Small intestine (tissue), 7 donors: Measurements from ENCODE around the gene NIPSNAP2. TPM values are rescaled to one million over a fixed set of nuclear protein-coding genes. Genes with fewer than 3 reads are reported as not detected.
"Not testable (repeated sequence)": the region's sequence is repeated elsewhere in the genome, so short reads cannot be mapped to it uniquely, and the experiment has no call there.

ENCODE experiments used
- DNase-seq, 2 donors: peaks; one replicate each; pipeline versions ENCODE4 v3.0.0 to v3.0.0-alpha.2; 2013
- FAIRE-seq: peaks from 2 replicates; lab custom pipeline; 2012; peaks lifted over from hg19 to GRCh38; lab: Jason Lieb, UNC
- H3K27ac ChIP-seq, 3 donors: one replicate each; pipeline ENCODE4 v1.5.1; 2013; ENCODE audit warnings: low read length in 2 of 3, mild to moderate bottlenecking in 2 of 3, control low read depth in 1 of 3, inconsistent platforms in 1 of 3, low read depth in 1 of 3, moderate library complexity in 1 of 3
- H3K27me3 ChIP-seq, 3 donors: one replicate each; pipeline ENCODE4 v1.6.1; 2013; ENCODE audit warnings: low read length in 3 of 3, inconsistent platforms in 1 of 3; ENCODE audit not compliant: control insufficient read depth in 3 of 3, insufficient read depth in 3 of 3
- H3K36me3 ChIP-seq, 3 donors: one replicate each; pipeline ENCODE4 v1.6.1; 2013; ENCODE audit warnings: low read length in 3 of 3, inconsistent platforms in 1 of 3, low read depth in 1 of 3, mild to moderate bottlenecking in 1 of 3, moderate library complexity in 1 of 3; ENCODE audit not compliant: control insufficient read depth in 3 of 3, insufficient read depth in 2 of 3
- H3K4me1 ChIP-seq, 3 donors: one replicate each; pipeline ENCODE4 v1.6.1; 2013; ENCODE audit warnings: low read length in 2 of 3, inconsistent platforms in 1 of 3, low read depth in 1 of 3, mild to moderate bottlenecking in 1 of 3, moderate library complexity in 1 of 3; ENCODE audit not compliant: control insufficient read depth in 3 of 3, insufficient read depth in 2 of 3
- H3K4me3 ChIP-seq, 3 donors: one replicate each; pipeline ENCODE4 v1.5.1; 2013; ENCODE audit warnings: low read length in 3 of 3, control low read depth in 1 of 3, inconsistent platforms in 1 of 3, low read depth in 1 of 3, mild to moderate bottlenecking in 1 of 3, moderate library complexity in 1 of 3
- H3K9me3 ChIP-seq, 2 donors: one replicate each; pipeline ENCODE4 v1.6.1; 2013; ENCODE audit warnings: low read depth in 1 of 2, low read length in 1 of 2; ENCODE audit not compliant: control insufficient read depth in 2 of 2, insufficient read depth in 1 of 2
- WGBS, 3 donors: extraction: QIAGEN DNeasy Blood & Tissue Kit; methylation state at CpG; one replicate each; pipeline ENCODE4 v1.1.7; 2013; 5-methylcytosine and 5-hydroxymethylcytosine counted together
- polyA plus RNA-seq, 4 donors: library from polyadenylated mRNA; stranded (reverse) in 3 of 4; unstranded in 1 of 4; fragments of 200-250 nt in 3 of 4; fragments of 120-200 nt in 1 of 4; gene quantifications; one replicate each; pipeline versions ENCODE4 v1.2.1 to v1.2.3, GENCODE V29; 2013
- donor health status: healthy with polysubstance abuse.
- donor health status: control.
- donor health status: control.
- donor health status: Bipolar disorder and iron deficiency.
- donor health status: healthy.

The NIPSNAP2 gene
- polyA plus RNA-seq, 4 donors = 28.2 to 52.8 (median 40.9) TPM

GRCh38 chr7:56019501-56019900, 55.1 kb downstream of the NIPSNAP2 start:
- peaks cover 0 to 75% (median 4%) of the 10 kb centered on the region in 3 donors for H3K36me3 ChIP-seq
- H3K9me3 ChIP-seq = no peaks in the 10 kb centered on the region
- no peaks in the 10 kb centered on the region for H3K27me3 ChIP-seq
- H3K4me3 ChIP-seq = no peak overlapping the region
- DNase-seq = no peak
- peak overlapping the region in 1 of 3 donors; percentile 13 for H3K27ac ChIP-seq
- no peak for FAIRE-seq
- WGBS, 3 donors = 46 to 80% (median 61%) methylated on average over 9 of the region's 9 CpGs
- peaks cover 0 to 11% (median 0%) of the 10 kb centered on the region in 3 donors for H3K4me1 ChIP-seq

- FAIRE-seq (no peak), DNase-seq (no peak)
- Histone ChIP-seq H3K4me1 (peaks cover 0 to 23% (median 0%) of the 10 kb centered on the region in 3 donors), H3K4me3 (no peak overlapping the region), H3K9me3 (no peaks in the 10 kb centered on the region), H3K27me3 (no peaks in the 10 kb centered on the region), H3K27ac (no peak overlapping the region), H3K36me3 (peaks cover 0 to 79% (median 3%) of the 10 kb centered on the region in 3 donors)
Observed at GRCh38 chr7:56023500-56023899, 59.1 kb downstream of the NIPSNAP2 start.

GRCh38 chr7:56026538-56026937, 62.2 kb downstream of the NIPSNAP2 start:
- 17 to 91% (median 86%) methylated on average over 1 to 2 of the region's 2 CpGs for WGBS, 3 donors
- FAIRE-seq (no peak), DNase-seq (no peak)
- H3K4me1 ChIP-seq = peaks cover 0 to 19% (median 0%) of the 10 kb centered on the region in 3 donors
- H3K4me3 ChIP-seq = no peak overlapping the region
- no peaks in the 10 kb centered on the region for H3K27me3 ChIP-seq
- H3K9me3 ChIP-seq = no peaks in the 10 kb centered on the region
- H3K36me3 ChIP-seq = peaks cover 0 to 66% (median 0%) of the 10 kb centered on the region in 3 donors
- no peak overlapping the region for H3K27ac ChIP-seq

- Histone ChIP-seq H3K27ac (peak overlapping the region in 1 of 3 donors; percentile 72), H3K4me1 (peaks cover 0 to 21% (median 0%) of the 10 kb centered on the region in 3 donors), H3K4me3 (no peak overlapping the region), H3K9me3 (no peaks in the 10 kb centered on the region), H3K27me3 (no peaks in the 10 kb centered on the region), H3K36me3 (peaks cover 0 to 51% (median 0%) of the 10 kb centered on the region in 3 donors)
- DNase-seq (peak; percentile 62 to 85), FAIRE-seq (no peak)
- 36 to 73% (median 43%) methylated on average over 9 of the region's 9 CpGs for WGBS, 3 donors
Observed at GRCh38 chr7:56028942-56029630, 64.7 kb downstream of the NIPSNAP2 start.

- 88 to 95% (median 94%) methylated on average over 8 of the region's 8 CpGs for WGBS, 3 donors
- Histone ChIP-seq H3K4me3 (no peak overlapping the region), H3K27me3 (no peaks in the 10 kb centered on the region), H3K36me3 (peaks cover 0 to 44% (median 0%) of the 10 kb centered on the region in 3 donors), H3K4me1 (peaks cover 0 to 21% (median 0%) of the 10 kb centered on the region in 3 donors), H3K27ac (peak overlapping the region in 1 of 3 donors; percentile 72), H3K9me3 (no peaks in the 10 kb centered on the region)
- no peak for DNase-seq
- FAIRE-seq = no peak
Observed at GRCh38 chr7:56030340-56030739, 66.0 kb downstream of the NIPSNAP2 start.

GRCh38 chr7:56031556-56031955, 67.2 kb downstream of the NIPSNAP2 start:
- FAIRE-seq, DNase-seq, H3K27me3 ChIP-seq, H3K9me3 ChIP-seq: not testable (repeated sequence)
- peaks cover 0 to 33% (median 0%) of the 10 kb centered on the region in 3 donors for H3K36me3 ChIP-seq
- 80 to 84% (median 81%) methylated on average over 8 of the region's 8 CpGs for WGBS, 3 donors
- peak overlapping the region in 1 of 3 donors; percentile 77 for H3K4me3 ChIP-seq
- H3K4me1 ChIP-seq = peaks cover 0 to 20% (median 0%) of the 10 kb centered on the region in 3 donors
- H3K27ac ChIP-seq = peak overlapping the region in 1 of 3 donors; percentile 66

GRCh38 chr7:56032578-56032977, 68.2 kb downstream of the NIPSNAP2 start:
- 92 to 96% (median 93%) methylated on average over 6 to 7 of the region's 7 CpGs for WGBS, 3 donors
- H3K4me3 ChIP-seq = peak overlapping the region in 1 of 3 donors; percentile 77
- not testable (repeated sequence) for DNase-seq, H3K9me3 ChIP-seq, H3K27me3 ChIP-seq, FAIRE-seq
- peak overlapping the region in 1 of 3 donors; percentile 66 for H3K27ac ChIP-seq
- H3K4me1 ChIP-seq = peaks cover 0 to 17% (median 0%) of the 10 kb centered on the region in 3 donors
- H3K36me3 ChIP-seq = peaks cover 0 to 24% (median 0%) of the 10 kb centered on the region in 3 donors

- FAIRE-seq = no peak
- peak; percentile 64 to 90 for DNase-seq
- peak overlapping the region; percentile 43 to 77 (median 74) for H3K4me3 ChIP-seq
- no peaks in the 10 kb centered on the region for H3K9me3 ChIP-seq
- peaks cover 0 to 7% (median 0%) of the 10 kb centered on the region in 3 donors for H3K4me1 ChIP-seq
- no peaks in the 10 kb centered on the region for H3K27me3 ChIP-seq
- WGBS, 3 donors = 0% methylated on average over 26 to 27 of the region's 27 CpGs
- H3K36me3 ChIP-seq = peaks cover 0 to 19% (median 0%) of the 10 kb centered on the region in 3 donors
- H3K27ac ChIP-seq = peak overlapping the region; percentile 3 to 78 (median 30)
Observed at GRCh38 chr7:56033671-56034432, 69.5 kb downstream of the NIPSNAP2 start.
